Stomach smooth muscle (tissue), 2 donors: ENCODE results near the gene XRCC4.

Experiments used
- H3K27ac ChIP-seq: one replicate; pipeline ENCODE4 v1.7.0; 2013; ENCODE audit warnings: mild to moderate bottlenecking, low read length, inconsistent platforms
- H3K27me3 ChIP-seq, 2 donors: one replicate each; pipeline ENCODE4 v1.7.0; 2013; ENCODE audit warnings: low read length in 2 of 2; ENCODE audit not compliant: insufficient read depth in 2 of 2, control insufficient read depth in 1 of 2
- H3K36me3 ChIP-seq, 2 donors: one replicate each; pipeline ENCODE4 v1.7.0; 2013; ENCODE audit warnings: low read length in 2 of 2; ENCODE audit not compliant: control insufficient read depth in 2 of 2, insufficient read depth in 2 of 2
- H3K4me1 ChIP-seq: one replicate; pipeline ENCODE4 v1.7.0; 2013; ENCODE audit warnings: low read length; ENCODE audit not compliant: control insufficient read depth, insufficient read depth
- H3K4me3 ChIP-seq, 2 donors: one replicate each; pipeline ENCODE4 v1.7.0; 2013; ENCODE audit warnings: low read length in 2 of 2
- H3K9ac ChIP-seq, 2 donors: one replicate each; pipeline ENCODE4 v1.7.0; 2013; ENCODE audit warnings: low read length in 2 of 2, mild to moderate bottlenecking in 1 of 2
- H3K9me3 ChIP-seq, 2 donors: one replicate each; pipeline ENCODE4 v1.7.0; 2013; ENCODE audit warnings: low read length in 2 of 2; ENCODE audit not compliant: control insufficient read depth in 2 of 2
- donor health status: healthy.
- donor health status: Pancreatic carcinoma.

XRCC4 gene

GRCh38 chr5:83400241-83400640, 322.9 kb downstream of the XRCC4 start:
- Histone ChIP-seq H3K36me3 (no peaks in the 10 kb centered on the region), H3K27me3 (no peaks in the 10 kb centered on the region)

GRCh38 chr5:83400701-83401100, 323.4 kb downstream of the XRCC4 start:
- no peaks in the 10 kb centered on the region for H3K9me3 ChIP-seq
- H3K27me3 ChIP-seq = no peaks in the 10 kb centered on the region
- no peak overlapping the region for H3K4me3 ChIP-seq
- no peaks in the 10 kb centered on the region for H3K36me3 ChIP-seq
- H3K9ac ChIP-seq = no peak overlapping the region
- H3K4me1 ChIP-seq = no peaks in the 10 kb centered on the region
- no peak overlapping the region for H3K27ac ChIP-seq

More at GRCh38 chr5:83400241-83400640, 322.9 kb downstream of the XRCC4 start:
- Histone ChIP-seq H3K27ac (no peak overlapping the region), H3K9me3 (no peaks in the 10 kb centered on the region), H3K4me1 (no peaks in the 10 kb centered on the region), H3K9ac (no peak overlapping the region), H3K4me3 (no peak overlapping the region)

- Histone ChIP-seq H3K27me3 (no peaks in the 10 kb centered on the region), H3K9ac (no peak overlapping the region), H3K4me3 (no peak overlapping the region), H3K27ac (no peak overlapping the region), H3K9me3 (no peaks in the 10 kb centered on the region), H3K4me1 (no peaks in the 10 kb centered on the region), H3K36me3 (no peaks in the 10 kb centered on the region)
Observed at GRCh38 chr5:83401122-83401731, 323.9 kb downstream of the XRCC4 start.

- H3K27me3 ChIP-seq = no peaks in the 10 kb centered on the region
Observed at GRCh38 chr5:83401775-83402174, 324.4 kb downstream of the XRCC4 start.

More at GRCh38 chr5:83401775-83402174, 324.4 kb downstream of the XRCC4 start:
- Histone ChIP-seq H3K27ac (no peak overlapping the region), H3K36me3 (no peaks in the 10 kb centered on the region), H3K4me3 (no peak overlapping the region), H3K9ac (no peak overlapping the region), H3K9me3 (no peaks in the 10 kb centered on the region), H3K4me1 (no peaks in the 10 kb centered on the region)
